ENCODE measurements around the gene ZNF423. TPM values are rescaled to one million over a fixed set of nuclear protein-coding genes. Genes with fewer than 3 reads are reported as not detected.
A peak's percentile ranks its signal among the peaks of the same experiment; 100 is the strongest.

ZNF423 gene
- total RNA-seq, 1 experiment from 2014 or later, result 0.20 TPM

DNA sequence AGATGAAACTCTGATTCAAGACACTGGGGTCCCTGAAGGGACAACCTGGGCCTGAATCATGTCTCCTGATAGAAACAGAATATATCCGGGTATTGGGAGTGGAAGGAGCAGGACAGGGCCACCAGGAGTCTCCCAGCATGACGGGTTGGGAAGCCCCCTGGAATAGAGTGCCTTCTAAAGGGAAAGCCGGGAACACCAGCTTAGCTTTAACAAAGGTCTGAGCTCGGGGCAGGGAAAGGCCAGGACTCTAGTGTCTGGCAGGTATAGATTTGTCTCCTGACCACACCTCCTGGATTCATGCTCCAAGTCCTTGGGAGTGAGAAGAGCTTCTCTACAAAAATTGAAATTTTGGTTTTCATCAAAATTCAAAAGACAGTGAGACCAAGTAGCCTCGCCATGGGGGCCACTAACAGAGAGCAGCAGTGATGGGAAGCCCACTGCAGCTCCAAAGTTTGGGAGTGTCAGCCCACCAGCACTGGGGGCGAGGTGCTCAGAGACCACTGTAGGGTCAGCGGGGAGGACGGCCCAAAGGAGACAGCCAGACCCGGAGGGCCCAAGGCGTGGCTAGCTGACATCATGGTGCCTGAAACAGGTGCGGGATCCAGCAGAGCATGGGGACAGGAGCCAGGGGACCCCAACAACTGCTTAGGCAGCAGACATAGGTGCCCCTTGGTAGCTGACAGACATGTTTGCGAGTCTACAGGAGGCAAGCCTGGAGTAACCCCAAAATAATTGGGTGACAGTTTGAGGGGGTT lies 401.3 kb downstream of the ZNF423 start:
- peaks cover 28% of the 10 kb centered on the region for H3K27me3 Mint-ChIP-seq (ENCODE audit: insufficient read depth, unreplicated experiment)
- peaks cover 5% of the 10 kb centered on the region; the same call in 1 of the 2 replicates for H3K9me3 ChIP-seq
- no TSS peak for BruUV-seq (replicated peaks)
- H3K36me3 Mint-ChIP-seq (ENCODE audit: insufficient read depth, unreplicated experiment), result no peaks in the 10 kb centered on the region
- no peaks in the 10 kb centered on the region for H3K4me1 ChIP-seq
- H3K9me3 Mint-ChIP-seq (ENCODE audit: unreplicated experiment), result no peaks in the 10 kb centered on the region
- no peaks in the 10 kb centered on the region for H3K36me3 ChIP-seq (ENCODE audit: control insufficient read depth, insufficient read depth, low read length)
- DNase-seq, result peak in 1 of 2 experiments; percentile 23
- no peak overlapping the region for H3K4me3 Mint-ChIP-seq (ENCODE audit: unreplicated experiment)
- H3K4me3 ChIP-seq (ENCODE audit: low read depth, low read length), result no peak overlapping the region
- TF ChIP-seq, protein P1, sequence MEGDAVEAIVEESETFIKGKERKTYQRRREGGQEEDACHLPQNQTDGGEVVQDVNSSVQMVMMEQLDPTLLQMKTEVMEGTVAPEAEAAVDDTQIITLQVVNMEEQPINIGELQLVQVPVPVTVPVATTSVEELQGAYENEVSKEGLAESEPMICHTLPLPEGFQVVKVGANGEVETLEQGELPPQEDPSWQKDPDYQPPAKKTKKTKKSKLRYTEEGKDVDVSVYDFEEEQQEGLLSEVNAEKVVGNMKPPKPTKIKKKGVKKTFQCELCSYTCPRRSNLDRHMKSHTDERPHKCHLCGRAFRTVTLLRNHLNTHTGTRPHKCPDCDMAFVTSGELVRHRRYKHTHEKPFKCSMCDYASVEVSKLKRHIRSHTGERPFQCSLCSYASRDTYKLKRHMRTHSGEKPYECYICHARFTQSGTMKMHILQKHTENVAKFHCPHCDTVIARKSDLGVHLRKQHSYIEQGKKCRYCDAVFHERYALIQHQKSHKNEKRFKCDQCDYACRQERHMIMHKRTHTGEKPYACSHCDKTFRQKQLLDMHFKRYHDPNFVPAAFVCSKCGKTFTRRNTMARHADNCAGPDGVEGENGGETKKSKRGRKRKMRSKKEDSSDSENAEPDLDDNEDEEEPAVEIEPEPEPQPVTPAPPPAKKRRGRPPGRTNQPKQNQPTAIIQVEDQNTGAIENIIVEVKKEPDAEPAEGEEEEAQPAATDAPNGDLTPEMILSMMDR (IDR thresholded peaks at IDR 0.05; ENCODE audit: insufficient read depth in 1 of 2, low read depth in 1 of 2, low read length in 1 of 2, severe bottlenecking in 1 of 2, unreplicated experiment in 1 of 2), result no peak
- ChIA-PET CTCF (interaction anchor here (0.6 kb wide), 1 partner anchor 1026 kb away, joined by 3 read pairs; no protein-coding TSS in a partner anchor), POLR2A (no interaction called here)
- intact Hi-C loops (cut with micrococcal nuclease; ENCODE audit: unreplicated experiment), result no loop called here
- H3K27ac Mint-ChIP-seq (ENCODE audit: unreplicated experiment), result no peak overlapping the region
- H3K27me3 ChIP-seq (replicated peaks; ENCODE audit: control insufficient read depth, insufficient read depth, low read length), result no peaks in the 10 kb centered on the region; the same call in 1 of the 2 replicates
- no peaks in the 10 kb centered on the region for H3K4me1 Mint-ChIP-seq (ENCODE audit: low read depth, unreplicated experiment)

DNA sequence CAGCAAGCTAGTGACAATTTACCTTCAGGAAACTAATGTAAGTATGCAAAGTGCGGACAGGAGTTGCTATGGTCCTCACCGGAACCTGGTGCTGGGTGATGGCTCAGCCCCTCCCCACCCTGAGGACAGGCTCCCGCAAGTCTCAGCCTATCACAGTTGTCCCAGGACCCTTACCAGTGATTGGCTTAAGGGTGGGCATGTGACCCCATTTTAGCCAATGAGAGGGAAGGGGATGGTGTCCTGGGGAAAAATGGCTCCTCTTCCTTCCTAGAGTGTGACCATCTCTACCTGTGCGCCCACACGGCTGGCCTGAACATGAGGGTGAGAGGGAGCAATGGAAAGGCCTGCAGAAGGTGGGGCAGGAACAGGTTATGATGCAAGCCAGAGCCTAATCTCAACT lies 401.9 kb downstream of the ZNF423 start:
- Mint-ChIP-seq H3K9me3 (ENCODE audit: unreplicated experiment) (no peaks in the 10 kb centered on the region), H3K27me3 (ENCODE audit: insufficient read depth, unreplicated experiment) (peaks cover 28% of the 10 kb centered on the region), H3K36me3 (ENCODE audit: insufficient read depth, unreplicated experiment) (no peaks in the 10 kb centered on the region), H3K4me1 (ENCODE audit: low read depth, unreplicated experiment) (no peaks in the 10 kb centered on the region), H3K4me3 (ENCODE audit: unreplicated experiment) (no peak overlapping the region), H3K27ac (ENCODE audit: unreplicated experiment) (no peak overlapping the region)
- peaks cover 5% of the 10 kb centered on the region; the same call in 1 of the 2 replicates for H3K9me3 ChIP-seq
- DNase-seq, result peak in 1 of 2 experiments; percentile 23
- intact Hi-C loops (cut with micrococcal nuclease; ENCODE audit: unreplicated experiment), result no loop called here
- ChIA-PET CTCF (no interaction called here), POLR2A (no interaction called here)
- no peaks in the 10 kb centered on the region for H3K4me1 ChIP-seq
- H3K27me3 ChIP-seq (replicated peaks; ENCODE audit: control insufficient read depth, insufficient read depth, low read length), result no peaks in the 10 kb centered on the region; the same call in 1 of the 2 replicates
- no peaks in the 10 kb centered on the region for H3K36me3 ChIP-seq (ENCODE audit: control insufficient read depth, insufficient read depth, low read length)
- no TSS peak for BruUV-seq (replicated peaks)
- no peak overlapping the region for H3K4me3 ChIP-seq (ENCODE audit: low read depth, low read length)
- TF ChIP-seq, protein P1 (IDR thresholded peaks at IDR 0.05; ENCODE audit: insufficient read depth in 1 of 2, low read depth in 1 of 2, low read length in 1 of 2, severe bottlenecking in 1 of 2, unreplicated experiment in 1 of 2), result no peak

DNA sequence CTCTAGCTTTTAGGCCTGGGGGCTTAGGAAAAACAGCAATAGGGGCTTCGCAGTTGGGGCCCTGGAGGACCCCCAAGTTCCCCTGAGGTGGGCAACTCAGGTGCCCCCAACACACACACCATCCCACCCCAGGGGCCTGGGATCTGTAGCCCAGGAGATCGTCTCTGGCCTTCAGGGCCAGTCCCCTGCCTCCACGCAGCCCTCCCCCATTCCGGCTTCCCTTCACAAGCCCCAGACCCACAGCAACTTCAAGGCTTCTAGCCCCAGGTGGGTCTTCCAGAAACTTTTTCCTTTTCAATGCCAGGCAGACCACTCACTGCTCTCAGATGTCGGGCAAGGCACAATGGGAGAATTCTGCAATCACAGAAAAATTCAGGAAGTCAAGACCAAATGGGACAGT lies 402.9 kb downstream of the ZNF423 start:
- Mint-ChIP-seq H3K4me3 (ENCODE audit: unreplicated experiment) (no peak overlapping the region), H3K27ac (ENCODE audit: unreplicated experiment) (no peak overlapping the region), H3K27me3 (ENCODE audit: insufficient read depth, unreplicated experiment) (peaks cover 23% of the 10 kb centered on the region), H3K9me3 (ENCODE audit: unreplicated experiment) (no peaks in the 10 kb centered on the region), H3K36me3 (ENCODE audit: insufficient read depth, unreplicated experiment) (no peaks in the 10 kb centered on the region), H3K4me1 (ENCODE audit: low read depth, unreplicated experiment) (no peaks in the 10 kb centered on the region)
- intact Hi-C loops (cut with micrococcal nuclease; ENCODE audit: unreplicated experiment), result no loop called here
- no TSS peak for BruUV-seq (replicated peaks)
- Histone ChIP-seq H3K9me3 (peaks cover 5% of the 10 kb centered on the region; the same call in 1 of the 2 replicates), H3K4me1 (no peaks in the 10 kb centered on the region), H3K36me3 (ENCODE audit: control insufficient read depth, insufficient read depth, low read length) (no peaks in the 10 kb centered on the region), H3K4me3 (ENCODE audit: low read depth, low read length) (no peak overlapping the region), H3K27me3 (replicated peaks; ENCODE audit: control insufficient read depth, insufficient read depth, low read length) (no peaks in the 10 kb centered on the region; the same call in 1 of the 2 replicates)
- ChIA-PET CTCF (no interaction called here), POLR2A (no interaction called here)
- TF ChIP-seq, protein P1 (IDR thresholded peaks at IDR 0.05; ENCODE audit: insufficient read depth in 1 of 2, low read depth in 1 of 2, low read length in 1 of 2, severe bottlenecking in 1 of 2, unreplicated experiment in 1 of 2), result no peak
- DNase-seq, result peak in 1 of 2 experiments; percentile 12
